NCI-H146 treated with DMSO at 0.1 percent for 48 hours (cell line): ENCODE results near the gene NAA40.

Source experiments
- DNase-seq: peaks from one replicate; lab custom pipeline; 2025; ENCODE audit not compliant: unreplicated experiment; lab: John Stamatoyannopoulos, UW

The NAA40 gene

GRCh38 chr11:63938479-63939396 lies at the start of gene NAA40:
NAA40 (plus strand) TSS chr11:63939002; CDS start chr11:63939097, 95 bp downstream.
- peak; percentile 92 for DNase-seq

- no peak for DNase-seq
Observed at GRCh38 chr11:63889344-63889743, 49.5 kb upstream of the NAA40 start.

GRCh38 chr11:63890368-63890767 lies 48.4 kb upstream of the NAA40 start:
- no peak for DNase-seq

DNA sequence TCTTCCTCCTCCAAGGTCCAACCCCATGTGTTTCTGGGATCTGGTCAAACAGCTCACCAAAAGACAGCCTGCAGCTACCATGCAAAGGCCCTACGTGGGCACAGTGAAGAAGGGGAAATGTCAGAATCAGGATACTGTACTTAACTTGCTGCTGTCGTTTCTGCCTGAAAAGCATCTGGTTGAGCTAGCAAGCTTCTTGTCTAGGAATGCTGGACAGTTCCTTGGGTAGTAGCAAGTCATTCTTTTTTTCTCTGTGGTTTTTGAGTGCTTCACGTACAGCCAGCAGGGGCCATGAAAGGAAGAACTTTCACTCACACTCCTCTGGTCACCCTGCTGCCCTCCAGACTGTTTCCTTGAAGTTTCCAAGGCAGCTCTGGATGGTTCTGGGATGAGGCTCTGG lies 46.6 kb upstream of the NAA40 start:
- no peak for DNase-seq

GRCh38 chr11:63893355-63893754 lies 45.4 kb upstream of the NAA40 start:
- no peak for DNase-seq

DNA sequence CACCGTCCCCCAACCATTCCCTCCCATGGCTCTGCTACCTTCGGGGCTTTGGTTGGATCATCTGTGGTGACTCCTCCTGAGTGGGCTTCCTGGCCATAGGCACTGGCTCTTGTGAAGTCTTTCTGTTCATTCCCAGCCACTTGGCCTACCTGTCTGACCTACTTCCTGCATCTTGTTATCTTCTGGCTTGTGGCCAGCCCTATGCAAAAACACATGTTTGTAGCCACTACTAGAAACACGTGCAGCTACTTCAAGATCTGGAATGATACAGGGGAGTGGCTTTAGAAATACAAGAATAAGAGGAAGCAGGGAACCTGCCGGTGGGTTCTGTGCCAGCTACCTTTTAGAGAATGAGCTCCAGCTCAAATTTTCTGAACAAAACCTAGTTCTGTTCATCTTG lies 42.7 kb upstream of the NAA40 start:
- no peak for DNase-seq

DNA sequence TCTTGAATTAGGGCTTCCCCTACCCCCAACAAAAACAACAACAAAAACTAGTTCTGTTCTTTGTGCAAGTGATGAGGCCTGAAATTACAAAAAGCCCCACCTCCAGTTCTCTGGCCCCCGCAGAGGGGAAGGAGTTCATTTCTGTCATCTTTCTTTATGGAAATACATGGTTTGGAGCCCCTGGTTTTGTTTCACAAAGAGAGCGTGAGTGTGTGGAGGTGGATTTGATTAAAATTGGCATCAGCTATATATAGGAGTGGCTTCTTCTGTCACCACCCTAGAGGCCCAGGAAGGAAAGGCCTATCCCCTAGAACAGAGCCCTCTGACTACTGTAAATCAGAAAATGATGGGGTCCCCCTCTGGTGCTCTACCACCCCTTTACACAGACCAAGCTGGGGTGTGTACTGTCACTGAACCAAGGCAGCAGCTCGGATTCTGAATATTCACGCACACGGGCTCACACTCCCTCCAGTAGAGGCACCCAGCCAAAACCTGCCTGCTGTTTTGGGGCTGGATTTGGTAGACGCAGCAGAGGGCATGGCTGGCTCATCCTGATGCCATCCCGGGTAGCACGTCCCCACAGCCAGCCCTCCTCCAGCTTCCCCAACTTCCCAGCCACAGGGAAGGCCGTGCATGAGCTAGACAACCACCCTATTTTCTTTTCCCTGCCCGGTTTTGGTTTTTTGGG lies 41.2 kb upstream of the NAA40 start:
- no peak for DNase-seq

- DNase-seq, result no peak
Observed at GRCh38 chr11:63901660-63902059, 37.1 kb upstream of the NAA40 start.

- no peak for DNase-seq
Observed at GRCh38 chr11:63903884-63904283, 34.9 kb upstream of the NAA40 start.

DNA sequence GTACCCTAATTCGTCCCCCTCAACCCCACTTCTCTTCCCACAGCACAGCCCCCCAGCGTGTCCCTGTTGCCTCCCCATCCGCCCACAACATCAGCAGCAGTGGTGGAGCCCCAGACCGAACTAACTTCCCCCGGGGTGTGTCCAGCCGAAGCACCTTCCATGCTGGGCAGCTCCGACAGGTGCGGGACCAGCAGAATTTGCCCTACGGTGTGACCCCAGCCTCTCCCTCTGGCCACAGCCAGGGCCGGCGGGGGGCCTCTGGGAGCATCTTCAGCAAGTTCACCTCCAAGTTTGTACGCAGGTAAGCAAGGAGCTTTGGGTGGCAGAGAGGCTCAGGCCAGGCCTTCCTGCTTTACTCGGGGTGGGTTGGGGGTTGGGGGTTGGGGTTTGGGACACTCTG lies 34.1 kb upstream of the NAA40 start:
- DNase-seq, result no peak

GRCh38 chr11:63905179-63905578 lies 33.6 kb upstream of the NAA40 start:
- DNase-seq, result no peak

GRCh38 chr11:63906087-63906486 lies 32.7 kb upstream of the NAA40 start:
- DNase-seq, result no peak

DNA sequence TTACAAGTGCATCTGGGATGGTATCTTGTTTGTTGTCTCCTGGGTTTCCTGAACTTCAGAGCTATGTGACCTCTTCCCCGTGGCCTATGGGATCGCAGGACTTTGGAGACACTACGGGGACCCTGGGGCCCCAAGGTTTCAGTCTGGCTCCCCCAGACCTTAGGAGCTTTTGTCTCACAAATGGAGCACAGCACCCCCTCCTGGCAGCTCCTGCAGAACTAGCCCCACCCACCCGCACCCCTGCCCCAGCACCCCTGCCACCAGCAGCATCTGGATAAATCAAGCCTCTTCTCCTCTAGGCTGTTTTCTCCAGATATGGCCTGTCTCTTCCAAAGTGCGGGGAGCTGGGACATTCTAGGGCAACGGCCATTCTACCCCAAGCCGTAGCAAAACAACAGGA lies 32.2 kb upstream of the NAA40 start:
- DNase-seq, result no peak

- no peak for DNase-seq
Observed at GRCh38 chr11:63907063-63907462, 31.7 kb upstream of the NAA40 start.

DNA sequence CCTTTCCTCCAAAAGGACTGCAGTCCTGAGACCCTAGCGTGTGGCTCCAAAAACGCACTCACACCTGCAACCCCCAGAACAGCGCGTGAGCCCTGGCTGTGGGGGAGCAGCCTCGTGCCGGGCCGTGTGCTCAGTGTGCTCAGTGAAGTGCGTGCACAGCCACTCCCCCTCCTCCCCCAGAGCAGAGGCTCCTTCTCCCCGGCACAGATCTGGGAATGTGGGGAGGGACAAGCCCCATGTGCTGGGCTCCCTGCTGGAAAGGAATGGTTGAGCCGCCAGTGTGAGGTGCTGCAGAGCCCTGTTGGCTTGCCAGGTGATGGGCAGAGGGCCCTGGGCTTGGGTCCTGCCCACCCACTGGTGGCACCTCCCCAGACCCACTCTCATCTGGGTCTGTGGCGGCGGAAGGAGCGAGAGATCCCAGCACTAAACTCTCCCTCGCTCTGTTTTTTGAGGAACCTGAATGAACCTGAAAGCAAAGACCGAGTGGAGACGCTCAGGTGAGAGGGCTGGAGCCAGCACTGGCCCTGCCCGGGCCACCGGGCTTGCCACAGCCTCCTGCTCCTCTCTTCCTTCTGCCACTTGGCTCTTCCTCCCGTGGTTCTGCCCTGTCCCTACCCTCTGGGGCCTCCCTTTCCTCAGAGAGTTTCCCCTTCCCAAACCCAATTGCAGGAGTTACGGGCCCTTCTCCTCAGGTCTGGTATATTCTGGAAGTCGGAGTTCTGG lies 30.8 kb upstream of the NAA40 start:
- no peak for DNase-seq

- DNase-seq, result no peak
Observed at GRCh38 chr11:63908631-63909401, 30.0 kb upstream of the NAA40 start.

DNA sequence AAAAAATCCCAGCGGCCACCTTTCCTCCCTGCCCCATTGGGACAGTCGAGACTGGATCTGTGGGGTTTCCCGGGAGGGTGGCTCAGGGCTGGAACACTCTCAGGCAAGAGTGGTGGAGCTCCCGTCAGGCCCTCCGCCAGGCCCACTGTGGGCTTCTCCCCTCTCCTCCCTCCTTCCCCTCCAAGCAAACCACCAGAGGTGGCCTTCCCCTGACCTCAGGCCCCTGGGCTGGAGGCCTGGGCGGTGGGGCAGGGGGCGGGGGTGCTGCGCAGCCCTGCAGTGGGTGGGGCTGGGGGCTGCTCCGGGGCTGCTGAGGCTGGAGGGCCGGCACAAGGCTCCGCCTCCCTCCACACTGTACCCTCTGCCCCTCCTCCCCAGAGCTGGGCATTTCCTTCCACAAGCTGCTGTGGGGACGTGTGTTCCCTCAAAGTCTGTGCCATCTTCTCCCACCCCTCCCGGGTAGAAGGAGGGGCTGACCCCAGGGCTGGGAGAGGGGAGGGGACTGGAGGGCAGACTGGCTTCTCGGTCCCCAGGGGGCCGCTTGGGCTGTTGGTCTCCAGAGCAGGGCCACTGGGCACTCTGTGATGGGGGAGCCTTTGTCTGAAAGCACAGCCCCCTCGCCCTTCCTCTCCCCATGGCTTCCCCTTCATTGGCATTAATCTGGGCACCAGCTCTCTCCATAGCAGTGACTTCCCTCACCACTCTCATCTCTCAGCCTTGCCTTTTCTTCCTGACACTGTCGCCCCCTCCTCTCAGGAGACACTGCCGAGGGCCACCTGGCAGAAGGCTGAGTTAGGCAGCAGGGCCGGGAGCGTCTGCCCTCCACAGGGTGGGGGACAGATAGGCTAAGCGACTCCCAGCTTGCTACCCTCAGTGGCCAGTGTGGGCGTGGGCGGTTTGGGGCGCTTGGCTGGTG lies 29.0 kb upstream of the NAA40 start:
- DNase-seq, result no peak

- DNase-seq, result no peak
Observed at GRCh38 chr11:63910675-63911074, 28.1 kb upstream of the NAA40 start.

DNA sequence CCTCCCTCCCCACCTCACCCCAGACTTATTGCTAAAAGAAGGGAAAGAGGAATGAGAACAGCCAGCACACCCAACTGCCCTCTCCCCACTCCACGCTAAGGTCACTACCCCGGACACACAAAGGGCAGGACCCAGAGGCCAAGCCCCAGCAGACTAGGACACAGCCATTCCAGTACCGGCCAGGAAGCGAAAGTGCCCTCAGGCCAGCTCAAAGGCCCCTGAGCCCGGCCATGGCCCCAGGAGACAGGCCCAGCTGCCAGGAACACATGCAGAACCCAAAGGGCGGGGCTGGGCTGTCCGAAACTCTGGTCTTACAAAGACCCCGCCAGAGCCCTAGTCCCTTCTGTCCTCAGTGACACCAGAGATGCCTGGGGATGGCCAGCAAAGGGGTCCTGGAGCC lies 27.4 kb upstream of the NAA40 start:
- no peak for DNase-seq

DNA sequence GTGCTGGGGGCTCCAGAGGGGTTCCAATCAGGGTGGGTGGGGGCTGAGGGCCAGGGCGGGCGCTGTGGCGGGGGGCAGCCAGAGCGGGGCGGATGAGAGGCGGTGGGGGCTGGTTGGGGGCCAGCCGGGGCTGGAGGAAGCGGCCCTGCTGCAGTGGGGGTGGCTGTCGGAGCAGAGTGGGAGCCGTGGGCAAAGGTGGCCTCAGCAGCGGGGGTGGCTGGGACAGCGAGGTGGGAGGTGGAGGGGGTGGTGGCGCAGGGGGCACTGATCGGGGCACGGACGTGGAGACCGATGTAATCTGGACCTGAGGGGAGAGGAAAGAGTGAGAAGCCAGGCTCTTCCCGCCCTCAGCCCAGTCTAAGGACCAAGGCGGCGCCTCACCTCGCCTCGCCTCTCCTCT lies 26.9 kb upstream of the NAA40 start:
- DNase-seq, result no peak
